HepG2 (cell line): ENCODE results near the gene PPP2R5B. TPM values are rescaled to one million over a fixed set of nuclear protein-coding genes. Genes with fewer than 3 reads are reported as not detected.

Experiments
- AHR ChIP-seq: IDR thresholded peaks from 2 replicates; pipeline ENCODE4 v1.6.1; 2018; ENCODE audit warnings: missing genetic modification reagents, missing compliant biosample characterization
- BRCA1 ChIP-seq: sonication (generic); formaldehyde crosslinking; IDR thresholded peaks from 2 replicates; pipeline ENCODE4 v1.4.0; 2020; ENCODE audit warnings: missing genetic modification reagents
- CHD4 ChIP-seq: fragments of 200-600 bp; sonication (generic); IDR thresholded peaks from 2 replicates; pipeline ENCODE4 v1.7.0; 2017; ENCODE audit warnings: mild to moderate bottlenecking, low read length, borderline replicate concordance
- FOXC1 ChIP-seq: sonication (generic); formaldehyde crosslinking; IDR thresholded peaks from 2 replicates; pipeline ENCODE4 v1.8.0; 2022; ENCODE audit warnings: mild to moderate bottlenecking, missing genetic modification reagents, borderline replicate concordance
- GPBP1L1 ChIP-seq: sonication (generic); formaldehyde crosslinking; IDR thresholded peaks from 2 replicates; pipeline ENCODE4 v1.5.0; 2020; ENCODE audit warnings: mild to moderate bottlenecking, missing genetic modification reagents
- MTF1 ChIP-seq: sonication (generic); formaldehyde crosslinking; IDR thresholded peaks from 2 replicates; pipeline ENCODE4 v1.5.0; 2020; ENCODE audit warnings: missing genetic modification reagents
- NFATC3 ChIP-seq: sonication (generic); formaldehyde crosslinking; IDR thresholded peaks from 2 replicates; pipeline ENCODE4 v1.5.1; 2020; ENCODE audit warnings: mild to moderate bottlenecking, missing genetic modification reagents
- TEAD3 ChIP-seq: optimal IDR thresholded peaks from 2 replicates; pipeline ENCODE3; 2016; ENCODE audit warnings: borderline replicate concordance
- TSC22D2 ChIP-seq: sonication (generic); formaldehyde crosslinking; IDR thresholded peaks from 2 replicates; pipeline ENCODE4 v1.5.1; 2020; ENCODE audit warnings: missing genetic modification reagents, mild to moderate bottlenecking, borderline replicate concordance
- ZNF20 ChIP-seq: sonication (generic); formaldehyde crosslinking; IDR thresholded peaks from 2 replicates; pipeline ENCODE4 v1.4.0; 2020; ENCODE audit warnings: mild to moderate bottlenecking, moderate library complexity, missing genetic modification reagents
- ZNF367 ChIP-seq: sonication (generic); formaldehyde crosslinking; IDR thresholded peaks from 2 replicates; pipeline ENCODE4 v1.4.0; 2020; ENCODE audit warnings: missing genetic modification reagents, borderline replicate concordance
- ZNF746 ChIP-seq: sonication (generic); formaldehyde crosslinking; IDR thresholded peaks from 2 replicates; pipeline ENCODE4 v1.8.0; 2022; ENCODE audit warnings: mild to moderate bottlenecking, missing genetic modification reagents
- ZNF749 ChIP-seq: sonication (generic); formaldehyde crosslinking; IDR thresholded peaks from 2 replicates; pipeline ENCODE4 v1.8.0; 2022; ENCODE audit warnings: mild to moderate bottlenecking, missing genetic modification reagents, moderate library complexity, borderline replicate concordance
- ZSCAN20 ChIP-seq: sonication (generic); formaldehyde crosslinking; IDR thresholded peaks from 2 replicates; pipeline ENCODE4 v1.4.0; 2020; ENCODE audit warnings: missing genetic modification reagents, mild to moderate bottlenecking, borderline replicate concordance
- polyA plus RNA-seq, 8 experiments: library from polyadenylated mRNA; depleted of rRNA in 3 of 8; stranded (reverse) in 7 of 8; unstranded in 1 of 8; fragments of >200 nt; fragmentation: Illumina TruSeq in 4 of 8; extraction: Trizol in 4 of 8; gene quantifications; 2 replicates each; pipeline versions ENCODE4 v1.2.1 to v1.2.3, GENCODE V29; 2011 to 2016; ENCODE audit warnings: low read depth in 4 of 8, missing spikeins in 1 of 8, mixed read lengths in 1 of 8; ENCODE audit not compliant: insufficient read depth in 1 of 8
- total RNA-seq, 5 experiments: library from RNA; depleted of rRNA; stranded (reverse); fragments of >200 nt; fragmentation: Illumina TruSeq; extraction: Trizol; gene quantifications; 2 replicates each; pipeline ENCODE4 v1.2.3, GENCODE V29; 2016; ENCODE audit warnings: low read depth in 1 of 5
- TF ChIP-seq, protein P1 (sequence below): fragments of 450-650 bp; IDR thresholded peaks from 2 replicates; pipeline ENCODE4 v1.6.1; 2017
- TF ChIP-seq, protein P2 (sequence below): sonication (generic); formaldehyde crosslinking; IDR thresholded peaks from 2 replicates; pipeline ENCODE4 v1.9.0; 2021; ENCODE audit warnings: missing genetic modification reagents, borderline replicate concordance
- TF ChIP-seq, protein P3 (sequence below): sonication (generic); formaldehyde crosslinking; IDR thresholded peaks from 2 replicates; pipeline ENCODE4 v1.5.1; 2020; ENCODE audit warnings: mild to moderate bottlenecking, missing genetic modification reagents, moderate library complexity
- TF ChIP-seq, protein P4 (sequence below): IDR thresholded peaks from 2 replicates; pipeline ENCODE4 v1.6.1; 2018; ENCODE audit warnings: missing genetic modification reagents

The PPP2R5B gene
- total and polyA plus RNA-seq, 2 of the 13 experiments (the other 11 are each of a cell fraction or from before 2014, with no cell fraction given): 2.3 to 8.3 TPM

DNA sequence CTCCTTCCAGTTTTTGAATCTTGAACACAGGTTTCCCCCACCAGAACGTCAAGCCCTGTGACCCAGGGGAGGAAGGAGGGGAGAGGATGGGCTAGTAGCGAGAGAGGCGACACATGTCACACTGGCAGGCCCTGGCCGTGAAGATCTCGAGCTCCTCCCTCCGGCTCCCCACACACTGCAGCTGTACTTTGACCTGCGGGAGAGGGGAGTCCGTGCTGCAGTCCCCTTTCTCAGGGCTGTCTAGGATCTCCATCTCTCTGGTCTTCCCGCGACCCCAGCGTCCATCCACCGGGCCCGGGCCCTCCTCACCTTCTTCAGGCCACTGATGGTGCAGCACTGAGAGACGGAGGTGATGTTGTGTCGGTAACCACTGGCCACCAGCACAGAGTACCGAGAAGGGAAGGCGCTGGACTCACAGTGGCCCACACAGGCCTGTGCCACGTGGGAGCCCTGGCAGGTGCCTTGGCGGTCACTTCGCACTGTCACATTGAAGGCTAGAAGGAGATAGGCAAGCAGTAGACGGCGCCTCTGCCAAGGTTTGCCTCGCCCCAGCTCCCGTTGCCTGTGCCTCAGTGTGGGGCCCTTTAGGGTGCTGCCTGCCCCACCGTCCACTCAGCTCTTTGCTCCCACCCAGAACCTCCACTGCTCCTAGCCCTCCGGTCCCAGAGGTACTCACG lies 10.3 kb downstream of the PPP2R5B start (continued):
- TF ChIP-seq TSC22D2 (CRISPR knock-in tag) (no peak), GPBP1L1 (CRISPR knock-in tag) (no peak), FOXC1 (CRISPR knock-in tag) (0 out of 2 replicates have a peak, but pooled peaks have one; percentile 49), ZNF746 (CRISPR knock-in tag) (peak; percentile 77; the same call in 1 of the 2 replicates), CHD4 (no peak), NFATC3 (CRISPR knock-in tag) (no peak), ZNF367 (CRISPR knock-in tag) (no peak), MTF1 (CRISPR knock-in tag) (no peak), AHR (CRISPR knock-in tag) (no peak), TEAD3 (CRISPR knock-in tag) (peak; percentile 19), BRCA1 (no peak), ZSCAN20 (CRISPR knock-in tag) (no peak), ZNF749 (CRISPR knock-in tag) (0 out of 2 replicates have a peak, but pooled peaks have one; percentile 54), ZNF20 (no peak)
- TF ChIP-seq, protein P1, sequence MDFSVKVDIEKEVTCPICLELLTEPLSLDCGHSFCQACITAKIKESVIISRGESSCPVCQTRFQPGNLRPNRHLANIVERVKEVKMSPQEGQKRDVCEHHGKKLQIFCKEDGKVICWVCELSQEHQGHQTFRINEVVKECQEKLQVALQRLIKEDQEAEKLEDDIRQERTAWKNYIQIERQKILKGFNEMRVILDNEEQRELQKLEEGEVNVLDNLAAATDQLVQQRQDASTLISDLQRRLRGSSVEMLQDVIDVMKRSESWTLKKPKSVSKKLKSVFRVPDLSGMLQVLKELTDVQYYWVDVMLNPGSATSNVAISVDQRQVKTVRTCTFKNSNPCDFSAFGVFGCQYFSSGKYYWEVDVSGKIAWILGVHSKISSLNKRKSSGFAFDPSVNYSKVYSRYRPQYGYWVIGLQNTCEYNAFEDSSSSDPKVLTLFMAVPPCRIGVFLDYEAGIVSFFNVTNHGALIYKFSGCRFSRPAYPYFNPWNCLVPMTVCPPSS: no peak
- TF ChIP-seq, protein P2, sequence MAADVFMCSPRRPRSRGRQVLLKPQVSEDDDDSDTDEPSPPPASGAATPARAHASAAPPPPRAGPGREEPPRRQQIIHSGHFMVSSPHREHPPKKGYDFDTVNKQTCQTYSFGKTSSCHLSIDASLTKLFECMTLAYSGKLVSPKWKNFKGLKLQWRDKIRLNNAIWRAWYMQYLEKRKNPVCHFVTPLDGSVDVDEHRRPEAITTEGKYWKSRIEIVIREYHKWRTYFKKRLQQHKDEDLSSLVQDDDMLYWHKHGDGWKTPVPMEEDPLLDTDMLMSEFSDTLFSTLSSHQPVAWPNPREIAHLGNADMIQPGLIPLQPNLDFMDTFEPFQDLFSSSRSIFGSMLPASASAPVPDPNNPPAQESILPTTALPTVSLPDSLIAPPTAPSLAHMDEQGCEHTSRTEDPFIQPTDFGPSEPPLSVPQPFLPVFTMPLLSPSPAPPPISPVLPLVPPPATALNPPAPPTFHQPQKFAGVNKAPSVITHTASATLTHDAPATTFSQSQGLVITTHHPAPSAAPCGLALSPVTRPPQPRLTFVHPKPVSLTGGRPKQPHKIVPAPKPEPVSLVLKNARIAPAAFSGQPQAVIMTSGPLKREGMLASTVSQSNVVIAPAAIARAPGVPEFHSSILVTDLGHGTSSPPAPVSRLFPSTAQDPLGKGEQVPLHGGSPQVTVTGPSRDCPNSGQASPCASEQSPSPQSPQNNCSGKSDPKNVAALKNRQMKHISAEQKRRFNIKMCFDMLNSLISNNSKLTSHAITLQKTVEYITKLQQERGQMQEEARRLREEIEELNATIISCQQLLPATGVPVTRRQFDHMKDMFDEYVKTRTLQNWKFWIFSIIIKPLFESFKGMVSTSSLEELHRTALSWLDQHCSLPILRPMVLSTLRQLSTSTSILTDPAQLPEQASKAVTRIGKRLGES (CRISPR knock-in tag): no peak
- TF ChIP-seq, protein P3, sequence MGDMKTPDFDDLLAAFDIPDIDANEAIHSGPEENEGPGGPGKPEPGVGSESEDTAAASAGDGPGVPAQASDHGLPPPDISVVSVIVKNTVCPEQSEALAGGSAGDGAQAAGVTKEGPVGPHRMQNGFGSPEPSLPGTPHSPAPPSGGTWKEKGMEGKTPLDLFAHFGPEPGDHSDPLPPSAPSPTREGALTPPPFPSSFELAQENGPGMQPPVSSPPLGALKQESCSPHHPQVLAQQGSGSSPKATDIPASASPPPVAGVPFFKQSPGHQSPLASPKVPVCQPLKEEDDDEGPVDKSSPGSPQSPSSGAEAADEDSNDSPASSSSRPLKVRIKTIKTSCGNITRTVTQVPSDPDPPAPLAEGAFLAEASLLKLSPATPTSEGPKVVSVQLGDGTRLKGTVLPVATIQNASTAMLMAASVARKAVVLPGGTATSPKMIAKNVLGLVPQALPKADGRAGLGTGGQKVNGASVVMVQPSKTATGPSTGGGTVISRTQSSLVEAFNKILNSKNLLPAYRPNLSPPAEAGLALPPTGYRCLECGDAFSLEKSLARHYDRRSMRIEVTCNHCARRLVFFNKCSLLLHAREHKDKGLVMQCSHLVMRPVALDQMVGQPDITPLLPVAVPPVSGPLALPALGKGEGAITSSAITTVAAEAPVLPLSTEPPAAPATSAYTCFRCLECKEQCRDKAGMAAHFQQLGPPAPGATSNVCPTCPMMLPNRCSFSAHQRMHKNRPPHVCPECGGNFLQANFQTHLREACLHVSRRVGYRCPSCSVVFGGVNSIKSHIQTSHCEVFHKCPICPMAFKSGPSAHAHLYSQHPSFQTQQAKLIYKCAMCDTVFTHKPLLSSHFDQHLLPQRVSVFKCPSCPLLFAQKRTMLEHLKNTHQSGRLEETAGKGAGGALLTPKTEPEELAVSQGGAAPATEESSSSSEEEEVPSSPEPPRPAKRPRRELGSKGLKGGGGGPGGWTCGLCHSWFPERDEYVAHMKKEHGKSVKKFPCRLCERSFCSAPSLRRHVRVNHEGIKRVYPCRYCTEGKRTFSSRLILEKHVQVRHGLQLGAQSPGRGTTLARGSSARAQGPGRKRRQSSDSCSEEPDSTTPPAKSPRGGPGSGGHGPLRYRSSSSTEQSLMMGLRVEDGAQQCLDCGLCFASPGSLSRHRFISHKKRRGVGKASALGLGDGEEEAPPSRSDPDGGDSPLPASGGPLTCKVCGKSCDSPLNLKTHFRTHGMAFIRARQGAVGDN (CRISPR knock-in tag): peak; percentile 97
- TF ChIP-seq, protein P4, sequence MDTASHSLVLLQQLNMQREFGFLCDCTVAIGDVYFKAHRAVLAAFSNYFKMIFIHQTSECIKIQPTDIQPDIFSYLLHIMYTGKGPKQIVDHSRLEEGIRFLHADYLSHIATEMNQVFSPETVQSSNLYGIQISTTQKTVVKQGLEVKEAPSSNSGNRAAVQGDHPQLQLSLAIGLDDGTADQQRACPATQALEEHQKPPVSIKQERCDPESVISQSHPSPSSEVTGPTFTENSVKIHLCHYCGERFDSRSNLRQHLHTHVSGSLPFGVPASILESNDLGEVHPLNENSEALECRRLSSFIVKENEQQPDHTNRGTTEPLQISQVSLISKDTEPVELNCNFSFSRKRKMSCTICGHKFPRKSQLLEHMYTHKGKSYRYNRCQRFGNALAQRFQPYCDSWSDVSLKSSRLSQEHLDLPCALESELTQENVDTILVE (CRISPR knock-in tag): no peak
